ENCODE measurements around the gene TMPRSS6.
"Not testable (repeated sequence)": the region's sequence is repeated elsewhere in the genome, so short reads cannot be mapped to it uniquely, and the experiment has no call there.

Gene TMPRSS6

GRCh38 chr22:37079668-37080171, 29.8 kb downstream of the TMPRSS6 start:
- H3K27ac Mint-ChIP-seq = peak overlapping the region; percentile 56
- no peaks in the 10 kb centered on the region for H3K36me3 Mint-ChIP-seq
- peaks cover 29 to 51% of the 10 kb centered on the region in 2 donors for H3K27me3 Mint-ChIP-seq
- H3K4me3 Mint-ChIP-seq = no peak overlapping the region
- no peak for DNase-seq
- H3K9me3 Mint-ChIP-seq = no peaks in the 10 kb centered on the region
- peak; percentile 38 to 47 for ATAC-seq (replicated peaks)
- peaks cover 16 to 29% of the 10 kb centered on the region in 2 donors for H3K4me1 Mint-ChIP-seq

- peaks cover 26 to 57% of the 10 kb centered on the region in 2 donors for H3K27me3 Mint-ChIP-seq
- no peaks in the 10 kb centered on the region for H3K36me3 Mint-ChIP-seq
- DNase-seq (no peak), ATAC-seq (replicated peaks) (no peak)
- H3K27ac Mint-ChIP-seq = peak overlapping the region; percentile 3
- no peaks in the 10 kb centered on the region for H3K9me3 Mint-ChIP-seq
- peaks cover 16 to 29% of the 10 kb centered on the region in 2 donors for H3K4me1 Mint-ChIP-seq
- H3K4me3 Mint-ChIP-seq = no peak overlapping the region
These were observed 30.4 kb downstream of the TMPRSS6 start for GRCh38 chr22:37079158-37079557.

GRCh38 chr22:37077802-37078448, 31.6 kb downstream of the TMPRSS6 start:
- Mint-ChIP-seq H3K27me3 (peaks cover 18 to 53% of the 10 kb centered on the region in 2 donors), H3K4me1 (peaks cover 16 to 29% of the 10 kb centered on the region in 2 donors), H3K4me3 (no peak overlapping the region), H3K27ac (peak overlapping the region; percentile 81), H3K36me3 (no peaks in the 10 kb centered on the region), H3K9me3 (no peaks in the 10 kb centered on the region)
- peak; percentile 76 to 84 for ATAC-seq (replicated peaks)
- DNase-seq = peak; percentile 56

GRCh38 chr22:37075822-37076433, 33.6 kb downstream of the TMPRSS6 start:
- DNase-seq = no peak
- H3K27me3 Mint-ChIP-seq = peaks cover 18 to 53% of the 10 kb centered on the region in 2 donors
- no peak for ATAC-seq (replicated peaks)
- no peaks in the 10 kb centered on the region for H3K36me3 Mint-ChIP-seq
- no peak overlapping the region for H3K27ac Mint-ChIP-seq
- H3K4me1 Mint-ChIP-seq = peaks cover 16 to 29% of the 10 kb centered on the region in 2 donors
- no peaks in the 10 kb centered on the region for H3K9me3 Mint-ChIP-seq
- H3K4me3 Mint-ChIP-seq = no peak overlapping the region

- DNase-seq (no peak), ATAC-seq (replicated peaks) (no peak)
- no peak overlapping the region for H3K4me3 Mint-ChIP-seq
- H3K36me3 Mint-ChIP-seq = no peaks in the 10 kb centered on the region
- peaks cover 13 to 23% of the 10 kb centered on the region in 2 donors for H3K4me1 Mint-ChIP-seq
- no peak overlapping the region for H3K27ac Mint-ChIP-seq
- peaks cover 19 to 47% of the 10 kb centered on the region in 2 donors for H3K27me3 Mint-ChIP-seq
- H3K9me3 Mint-ChIP-seq = no peaks in the 10 kb centered on the region
These were observed 34.5 kb downstream of the TMPRSS6 start for GRCh38 chr22:37075046-37075445.

- ATAC-seq (replicated peaks) = no peak
- Mint-ChIP-seq H3K9me3 (no peaks in the 10 kb centered on the region), H3K27me3 (peaks cover 25 to 42% of the 10 kb centered on the region in 2 donors), H3K4me3 (no peak overlapping the region), H3K4me1 (peaks cover 9 to 18% of the 10 kb centered on the region in 2 donors), H3K27ac (no peak overlapping the region), H3K36me3 (no peaks in the 10 kb centered on the region)
- DNase-seq = no peak
These were observed 35.0 kb downstream of the TMPRSS6 start for GRCh38 chr22:37074537-37074936.

- Mint-ChIP-seq H3K36me3 (no peaks in the 10 kb centered on the region), H3K4me1 (peaks cover 0 to under 1% of the 10 kb centered on the region in 2 donors), H3K4me3 (no peak overlapping the region), H3K9me3 (no peaks in the 10 kb centered on the region), H3K27me3 (peaks cover 32 to 36% of the 10 kb centered on the region in 2 donors), H3K27ac (no peak overlapping the region)
- ATAC-seq (replicated peaks) (no peak), DNase-seq (no peak)
These were observed 36.8 kb downstream of the TMPRSS6 start for GRCh38 chr22:37072673-37073072.

GRCh38 chr22:37071850-37072592, 37.5 kb downstream of the TMPRSS6 start:
- not testable (repeated sequence) for H3K9me3 Mint-ChIP-seq; ATAC-seq (replicated peaks); DNase-seq; H3K4me3 Mint-ChIP-seq; H3K4me1 Mint-ChIP-seq; H3K27ac Mint-ChIP-seq; H3K36me3 Mint-ChIP-seq
- peaks cover 33 to 38% of the 10 kb centered on the region in 2 donors for H3K27me3 Mint-ChIP-seq

- Mint-ChIP-seq H3K27me3 (peaks cover 28 to 31% of the 10 kb centered on the region in 2 donors), H3K9me3 (no peaks in the 10 kb centered on the region), H3K4me1 (no peaks in the 10 kb centered on the region), H3K4me3 (no peak overlapping the region), H3K27ac (no peak overlapping the region), H3K36me3 (peaks cover 0 to 2% of the 10 kb centered on the region in 2 donors)
- ATAC-seq (replicated peaks) (no peak), DNase-seq (no peak)
These were observed 38.8 kb downstream of the TMPRSS6 start for GRCh38 chr22:37070744-37071143.

GRCh38 chr22:37070334-37070733, 39.2 kb downstream of the TMPRSS6 start:
- no peak overlapping the region for H3K27ac Mint-ChIP-seq
- no peak overlapping the region for H3K4me3 Mint-ChIP-seq
- H3K4me1 Mint-ChIP-seq = no peaks in the 10 kb centered on the region
- no peak for DNase-seq
- ATAC-seq (replicated peaks) = no peak
- H3K9me3 Mint-ChIP-seq = no peaks in the 10 kb centered on the region
- H3K27me3 Mint-ChIP-seq = peaks cover 24 to 27% of the 10 kb centered on the region in 2 donors
- peaks cover 0 to 2% of the 10 kb centered on the region in 2 donors for H3K36me3 Mint-ChIP-seq

- DNase-seq (no peak), ATAC-seq (replicated peaks) (no peak)
- H3K4me1 Mint-ChIP-seq = no peaks in the 10 kb centered on the region
- peaks cover 20 to 21% of the 10 kb centered on the region in 2 donors for H3K27me3 Mint-ChIP-seq
- no peak overlapping the region for H3K27ac Mint-ChIP-seq
- peaks cover 2 to 4% of the 10 kb centered on the region in 2 donors for H3K36me3 Mint-ChIP-seq
- H3K4me3 Mint-ChIP-seq = no peak overlapping the region
- no peaks in the 10 kb centered on the region for H3K9me3 Mint-ChIP-seq
These were observed 39.8 kb downstream of the TMPRSS6 start for GRCh38 chr22:37069719-37070118.

- H3K36me3 Mint-ChIP-seq = peaks cover 6 to 8% of the 10 kb centered on the region in 2 donors
- ATAC-seq (replicated peaks) = peak in 1 of 2 donors; percentile 18
- no peak overlapping the region for H3K27ac Mint-ChIP-seq
- DNase-seq = no peak
- no peak overlapping the region for H3K4me3 Mint-ChIP-seq
- H3K27me3 Mint-ChIP-seq = peaks cover 17 to 19% of the 10 kb centered on the region in 2 donors
- H3K4me1 Mint-ChIP-seq = no peaks in the 10 kb centered on the region
- no peaks in the 10 kb centered on the region for H3K9me3 Mint-ChIP-seq
These were observed 40.2 kb downstream of the TMPRSS6 start for GRCh38 chr22:37069319-37069718.

- Mint-ChIP-seq H3K27me3 (peaks cover 12 to 19% of the 10 kb centered on the region in 2 donors), H3K4me3 (no peak overlapping the region), H3K4me1 (no peaks in the 10 kb centered on the region), H3K9me3 (no peaks in the 10 kb centered on the region), H3K27ac (no peak overlapping the region), H3K36me3 (peaks cover 10% of the 10 kb centered on the region in 2 donors)
- DNase-seq (no peak), ATAC-seq (replicated peaks) (peak in 1 of 2 donors; percentile 41)
These were observed 40.7 kb downstream of the TMPRSS6 start for GRCh38 chr22:37068859-37069258.

GRCh38 chr22:37067428-37067827, 42.1 kb downstream of the TMPRSS6 start:
- ATAC-seq (replicated peaks) = no peak
- H3K27ac Mint-ChIP-seq = no peak overlapping the region
- no peak overlapping the region for H3K4me3 Mint-ChIP-seq
- H3K4me1 Mint-ChIP-seq = peaks cover 0 to 14% of the 10 kb centered on the region in 2 donors
- peaks cover 13 to 15% of the 10 kb centered on the region in 2 donors for H3K36me3 Mint-ChIP-seq
- H3K9me3 Mint-ChIP-seq = no peaks in the 10 kb centered on the region
- peaks cover 10 to 19% of the 10 kb centered on the region in 2 donors for H3K27me3 Mint-ChIP-seq
- DNase-seq = no peak
